Gastroesophageal sphincter (tissue), 3 donors: Measurements from ENCODE around the gene OXLD1.

Experiments
- EP300 ChIP-seq: sonication (generic); formaldehyde crosslinking; IDR thresholded peaks from one replicate; pipeline ENCODE4 v1.6.1; 2017; ENCODE audit warnings: antibody characterized with exemption, mild to moderate bottlenecking
- POLR2A ChIP-seq, 2 donors: fragments of 450-650 bp; IDR thresholded peaks; one replicate each; pipeline ENCODE4 v1.6.1; 2017; ENCODE audit warnings: antibody characterized with exemption in 2 of 2, mild to moderate bottlenecking in 2 of 2, moderate library complexity in 1 of 2
- POLR2AphosphoS5 ChIP-seq: sonication (generic); formaldehyde crosslinking; IDR thresholded peaks from one replicate; pipeline ENCODE4 v1.6.1; 2017; ENCODE audit warnings: antibody characterized with exemption
- TF ChIP-seq, protein P1 (sequence below), 4 experiments: fragments of 200-600 bp in 2 of 4; fragments of 450-650 bp in 2 of 4; sonication (generic) in 1 of 4; IDR thresholded peaks; one replicate each; pipeline ENCODE4 v1.5.1; 2017 to 2019; ENCODE audit warnings: antibody characterized with exemption in 4 of 4, mild to moderate bottlenecking in 2 of 4, moderate library complexity in 2 of 4

DNA sequence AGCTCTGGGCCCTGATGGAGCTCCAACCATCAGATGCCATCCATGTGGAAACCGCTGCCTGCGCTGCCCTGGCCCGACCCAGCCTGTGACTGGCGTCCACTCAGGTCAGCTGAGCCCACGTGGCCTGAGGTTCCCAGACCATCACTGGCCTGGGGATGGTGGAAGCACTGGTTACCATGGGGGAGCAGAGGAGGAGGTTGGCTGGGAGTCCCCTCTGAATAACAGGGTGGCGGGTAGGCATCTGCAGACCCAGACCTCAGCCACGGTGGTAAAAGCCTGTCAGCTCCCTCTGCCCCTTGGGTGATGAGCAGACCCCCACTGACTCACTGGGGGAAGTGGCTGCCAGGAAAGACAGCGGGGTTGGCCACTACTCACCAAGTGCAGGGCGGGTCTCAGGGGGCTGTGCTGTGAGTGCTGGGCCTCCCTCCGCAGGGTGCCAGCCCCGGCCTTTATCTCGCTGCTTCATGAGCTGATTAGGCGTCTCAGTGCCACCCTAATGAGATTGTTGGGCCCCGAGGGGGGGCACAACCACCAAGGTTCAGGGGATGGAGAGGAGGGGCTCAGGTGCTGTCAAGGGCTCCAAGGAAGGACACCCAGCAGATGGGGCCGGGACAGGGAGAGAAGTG, 10.2 kb downstream of the OXLD1 start, which contains the start of gene PDE6G:
- TF ChIP-seq POLR2A (IDR thresholded peaks at IDR 0.05): no peak
- TF ChIP-seq, protein P1, sequence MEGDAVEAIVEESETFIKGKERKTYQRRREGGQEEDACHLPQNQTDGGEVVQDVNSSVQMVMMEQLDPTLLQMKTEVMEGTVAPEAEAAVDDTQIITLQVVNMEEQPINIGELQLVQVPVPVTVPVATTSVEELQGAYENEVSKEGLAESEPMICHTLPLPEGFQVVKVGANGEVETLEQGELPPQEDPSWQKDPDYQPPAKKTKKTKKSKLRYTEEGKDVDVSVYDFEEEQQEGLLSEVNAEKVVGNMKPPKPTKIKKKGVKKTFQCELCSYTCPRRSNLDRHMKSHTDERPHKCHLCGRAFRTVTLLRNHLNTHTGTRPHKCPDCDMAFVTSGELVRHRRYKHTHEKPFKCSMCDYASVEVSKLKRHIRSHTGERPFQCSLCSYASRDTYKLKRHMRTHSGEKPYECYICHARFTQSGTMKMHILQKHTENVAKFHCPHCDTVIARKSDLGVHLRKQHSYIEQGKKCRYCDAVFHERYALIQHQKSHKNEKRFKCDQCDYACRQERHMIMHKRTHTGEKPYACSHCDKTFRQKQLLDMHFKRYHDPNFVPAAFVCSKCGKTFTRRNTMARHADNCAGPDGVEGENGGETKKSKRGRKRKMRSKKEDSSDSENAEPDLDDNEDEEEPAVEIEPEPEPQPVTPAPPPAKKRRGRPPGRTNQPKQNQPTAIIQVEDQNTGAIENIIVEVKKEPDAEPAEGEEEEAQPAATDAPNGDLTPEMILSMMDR (IDR thresholded peaks at IDR 0.05): no peak
- no peak for TF ChIP-seq EP300
- TF ChIP-seq POLR2AphosphoS5: no peak
